ENCODE measurements around the gene SEC14L5. TPM values are rescaled to one million over a fixed set of nuclear protein-coding genes. Genes with fewer than 3 reads are reported as not detected.
A peak's percentile ranks its signal among the peaks of the same experiment; 100 is the strongest.

Gene SEC14L5
- total RNA-seq, 1 donor from 2014 or later, result 43.1 TPM

GRCh38 chr16:5045499-5046115, 87.5 kb downstream of the SEC14L5 start:
- DNase-seq (ENCODE audit: low spot score) (no peak), ATAC-seq (no peak)
- intact Hi-C loops (cut with DNase I), result no loop called here

- intact Hi-C loops (cut with DNase I), result no loop called here
- ATAC-seq, result no peak
Measured at GRCh38 chr16:5046914-5047313, 88.8 kb downstream of the SEC14L5 start.

GRCh38 chr16:5054876-5055865, 97.0 kb downstream of the SEC14L5 start:
- no peak for DNase-seq (ENCODE audit: low spot score)
- intact Hi-C loops (cut with DNase I), result no loop called here
- ATAC-seq, result no peak

More at GRCh38 chr16:5046914-5047313, 88.8 kb downstream of the SEC14L5 start:
- DNase-seq (ENCODE audit: low spot score), result no peak

- ATAC-seq (no peak), DNase-seq (ENCODE audit: low spot score) (no peak)
- intact Hi-C loops (cut with DNase I), result no loop called here
Measured at GRCh38 chr16:5056352-5056751, 98.2 kb downstream of the SEC14L5 start.

GRCh38 chr16:5058476-5058875, 100.3 kb downstream of the SEC14L5 start:
- no peak for DNase-seq (ENCODE audit: low spot score)
- intact Hi-C loops (cut with DNase I), result no loop called here
- ATAC-seq, result peak; percentile 10

GRCh38 chr16:5059386-5060072, 101.4 kb downstream of the SEC14L5 start:
- DNase-seq (ENCODE audit: low spot score) (no peak), ATAC-seq (no peak)
- intact Hi-C loops (cut with DNase I), result no loop called here

GRCh38 chr16:5060073-5060641, 102.0 kb downstream of the SEC14L5 start:
- intact Hi-C loops (cut with DNase I), result no loop called here
- DNase-seq (ENCODE audit: low spot score) (no peak), ATAC-seq (no peak)

GRCh38 chr16:5062051-5062450, 103.9 kb downstream of the SEC14L5 start:
- intact Hi-C loops (cut with DNase I), result no loop called here
- no peak for ATAC-seq

GRCh38 chr16:5062790-5063765, 104.9 kb downstream of the SEC14L5 start:
- intact Hi-C loops (cut with DNase I), result no loop called here

More at GRCh38 chr16:5062051-5062450, 103.9 kb downstream of the SEC14L5 start:
- no peak for DNase-seq (ENCODE audit: low spot score)

GRCh38 chr16:5064915-5065314, 106.8 kb downstream of the SEC14L5 start:
- intact Hi-C loops (cut with DNase I), result no loop called here
- DNase-seq (ENCODE audit: low spot score) (peak; percentile 54), ATAC-seq (no peak)

More at GRCh38 chr16:5062790-5063765, 104.9 kb downstream of the SEC14L5 start:
- no peak for ATAC-seq
- DNase-seq (ENCODE audit: low spot score), result peak; percentile 23

- peak; percentile 70 for ATAC-seq
- intact Hi-C loops (cut with DNase I), result no loop called here
- peak; percentile 54 for DNase-seq (ENCODE audit: low spot score)
Measured at GRCh38 chr16:5065326-5065725, 107.2 kb downstream of the SEC14L5 start.

- intact Hi-C loops (cut with DNase I), result no loop called here
- DNase-seq (ENCODE audit: low spot score) (peak; percentile 68), ATAC-seq (peak; percentile 87)
Measured at GRCh38 chr16:5065813-5066212, 107.7 kb downstream of the SEC14L5 start, which contains the start of gene C16orf89. Gene C16orf89, minus strand, starts transcription at chr16:5065956. Its CDS starts 48 bp downstream, at chr16:5065908.

GRCh38 chr16:5066511-5066910, 108.4 kb downstream of the SEC14L5 start:
- DNase-seq (ENCODE audit: low spot score) (no peak), ATAC-seq (no peak)
- intact Hi-C loops (cut with DNase I), result no loop called here

Other genes starting within 250 kb of the SEC14L5 start
- gene ANKS3, start 224.1 kb upstream of the SEC14L5 start, total RNA-seq, result 34.4 TPM
- 0.31 TPM for gene DNAAF8, start 223.8 kb upstream of the SEC14L5 start, total RNA-seq
- 21.5 TPM for gene ZNF500, start 191.2 kb upstream of the SEC14L5 start, total RNA-seq
- not detected for gene SEPTIN12, start 170.0 kb upstream of the SEC14L5 start, total RNA-seq
- gene SMIM22, start 163.0 kb upstream of the SEC14L5 start, total RNA-seq, result not detected
- 19.7 TPM for gene ROGDI, start 155.7 kb upstream of the SEC14L5 start, total RNA-seq
- gene GLYR1, start 111.0 kb upstream of the SEC14L5 start, total RNA-seq, result 69.9 TPM
- 28.3 TPM for gene UBN1, start 110.8 kb upstream of the SEC14L5 start, total RNA-seq
- 85.1 TPM for gene PPL, start 21.2 kb upstream of the SEC14L5 start, total RNA-seq
- gene NAGPA, start 75.6 kb downstream of the SEC14L5 start, total RNA-seq, result 11.5 TPM
- 44.3 TPM for gene C16orf89, start 107.6 kb downstream of the SEC14L5 start, total RNA-seq
- gene ALG1, start 113.5 kb downstream of the SEC14L5 start, total RNA-seq, result 15.8 TPM
- gene EEF2KMT, start 139.5 kb downstream of the SEC14L5 start, total RNA-seq, result 7.8 TPM